ENCODE data around the gene RARA.

DNA sequence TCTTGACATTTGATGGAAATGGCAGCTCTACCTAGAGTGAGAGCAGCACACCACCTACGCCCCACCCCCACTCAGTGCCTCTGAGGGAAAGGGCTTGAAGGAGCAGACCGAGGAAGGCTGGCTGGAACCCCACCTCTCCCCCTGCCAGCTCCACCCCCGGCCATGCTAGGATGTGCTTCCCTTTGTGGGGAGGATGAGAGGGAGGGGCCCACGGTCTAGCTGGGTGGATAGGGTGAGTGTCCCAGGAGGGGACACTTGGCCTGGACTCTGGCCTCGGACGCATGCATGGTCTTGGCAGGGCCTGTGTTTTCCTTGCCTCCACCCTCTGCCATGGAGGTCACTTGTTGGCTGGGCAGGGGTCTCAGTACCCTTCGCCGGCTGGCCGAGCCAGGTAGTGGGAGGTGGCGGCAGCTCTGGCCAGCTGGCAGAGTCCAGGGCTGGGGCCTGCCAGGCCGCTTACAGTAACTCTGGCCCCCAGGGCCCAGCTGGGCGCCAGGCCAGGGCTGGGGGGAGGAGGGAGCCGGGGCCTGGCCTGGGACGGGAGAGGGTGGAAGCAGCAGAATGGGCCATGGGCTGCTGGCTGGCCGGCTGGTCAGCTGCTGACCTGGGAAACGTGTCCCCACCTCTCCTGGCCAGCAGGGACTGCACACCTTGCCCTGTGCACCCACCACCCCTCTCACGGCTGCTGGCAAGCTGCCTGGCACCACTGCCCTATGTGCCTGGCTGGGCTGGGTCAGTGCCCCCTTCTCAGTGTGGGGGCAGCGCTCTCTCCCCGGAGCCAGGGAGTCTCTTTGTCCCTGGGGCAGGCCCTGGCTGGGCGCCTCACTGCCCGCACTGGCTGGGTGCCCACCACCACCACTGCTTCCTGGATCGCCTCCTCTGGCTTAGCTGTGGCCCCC lies 23.0 kb downstream of the RARA start:
- TF ChIP-seq POLR2AphosphoS5 (IDR thresholded peaks at IDR 0.05; ENCODE audit: borderline replicate concordance, low read depth, low read length) (no peak), EZH2 (IDR thresholded peaks at IDR 0.05) (no peak), FOXP2 (optimal IDR thresholded peaks at IDR 0.05; ENCODE audit: control extremely low read depth, extremely low read length, insufficient read depth) (no peak)
